SK-N-SH treated with all-trans-retinoic acid at 6 μM for 48 hours (cell line): ENCODE data around the gene TTYH3.

ENCODE experiments used
- ATAC-seq: fragments of 200-7000 bp; cut with Tn5 transposase; 3 replicates; pipeline ENCODE4 v1.9.1; 2020; ENCODE audit warnings: mild to moderate bottlenecking, moderate library complexity
- ARNTL ChIP-seq: fragments of 450-650 bp; formaldehyde crosslinking; IDR thresholded peaks from 2 replicates; pipeline ENCODE4 v1.5.0; 2020; ENCODE audit warnings: low read depth, mild to moderate bottlenecking, moderate library complexity, borderline replicate concordance
- BACH2 ChIP-seq: fragments of 250-450 bp; sonication (Bioruptor Pico); IDR thresholded peaks from 2 replicates; pipeline ENCODE4 v1.9.0; 2021; ENCODE audit warnings: mild to moderate bottlenecking, borderline replicate concordance
- CSDC2 ChIP-seq: fragments of 250-450 bp; sonication (Bioruptor Pico); IDR thresholded peaks from 2 replicates; pipeline ENCODE4 v1.5.0; 2020; ENCODE audit warnings: mild to moderate bottlenecking, moderate library complexity
- ESRRG ChIP-seq: fragments of 250-450 bp; sonication (Bioruptor Pico); IDR thresholded peaks from 2 replicates; pipeline ENCODE4 v1.6.1; 2021; ENCODE audit warnings: mild to moderate bottlenecking
- GLIS3 ChIP-seq: fragments of 250-450 bp; sonication (Bioruptor Pico); IDR thresholded peaks from 2 replicates; pipeline ENCODE4 v1.5.0; 2020; ENCODE audit warnings: mild to moderate bottlenecking, moderate library complexity
- ISL1 ChIP-seq: fragments of 250-450 bp; sonication (Bioruptor Pico); IDR thresholded peaks from 2 replicates; pipeline ENCODE4 v2.1.2; 2022; ENCODE audit warnings: mild to moderate bottlenecking, moderate library complexity
- OSR1 ChIP-seq: fragments of 250-450 bp; sonication (Bioruptor Pico); IDR thresholded peaks from 2 replicates; pipeline ENCODE4 v1.8.0; 2022; ENCODE audit warnings: moderate library complexity, mild to moderate bottlenecking, inconsistent platforms
- PPARA ChIP-seq: fragments of 250-450 bp; sonication (Bioruptor Pico); IDR thresholded peaks from 2 replicates; pipeline ENCODE4 v1.5.0; 2020; ENCODE audit warnings: mild to moderate bottlenecking, borderline replicate concordance
- RARB ChIP-seq: fragments of 250-450 bp; sonication (Bioruptor Pico); IDR thresholded peaks from 2 replicates; pipeline ENCODE4 v1.8.0; 2021; ENCODE audit warnings: mild to moderate bottlenecking, moderate library complexity
- SNAI2 ChIP-seq: fragments of 250-450 bp; sonication (Bioruptor Pico); IDR thresholded peaks from 2 replicates; pipeline ENCODE4 v1.5.0; 2020; ENCODE audit warnings: mild to moderate bottlenecking, moderate library complexity
- TCF4 ChIP-seq: fragments of 250-450 bp; sonication (Bioruptor Pico); IDR thresholded peaks from 2 replicates; pipeline ENCODE4 v1.8.0; 2021; ENCODE audit warnings: mild to moderate bottlenecking, moderate library complexity, borderline replicate concordance
- TOX ChIP-seq: fragments of 250-450 bp; sonication (Bioruptor Pico); IDR thresholded peaks from 2 replicates; pipeline ENCODE4 v1.8.0; 2021; ENCODE audit warnings: mild to moderate bottlenecking, moderate library complexity, borderline replicate concordance
- ZC3H10 ChIP-seq: fragments of 250-450 bp; sonication (Bioruptor Pico); IDR thresholded peaks from 2 replicates; pipeline ENCODE4 v1.5.1; 2021; ENCODE audit warnings: mild to moderate bottlenecking, moderate library complexity
- ZFP3 ChIP-seq: fragments of 250-450 bp; sonication (Bioruptor Pico); IDR thresholded peaks from 2 replicates; pipeline ENCODE4 v1.5.0; 2020; ENCODE audit warnings: mild to moderate bottlenecking, moderate library complexity
- ZNF565 ChIP-seq: fragments of 450-650 bp; formaldehyde crosslinking; conservative IDR thresholded peaks from 2 replicates; pipeline ENCODE4 v1.5.0; 2020; ENCODE audit warnings: low read depth, mild to moderate bottlenecking, moderate library complexity
- ZNF70 ChIP-seq: fragments of 450-650 bp; formaldehyde crosslinking; IDR thresholded peaks from 2 replicates; pipeline ENCODE4 v1.5.0; 2020; ENCODE audit warnings: mild to moderate bottlenecking, moderate library complexity
- ZNF8 ChIP-seq: fragments of 450-650 bp; formaldehyde crosslinking; IDR thresholded peaks from 2 replicates; pipeline ENCODE4 v1.5.0; 2020; ENCODE audit warnings: mild to moderate bottlenecking, moderate library complexity
- TF ChIP-seq, protein P1 (sequence below): fragments of 250-450 bp; sonication (Bioruptor Pico); IDR thresholded peaks from 2 replicates; pipeline ENCODE4 v1.5.0; 2020; ENCODE audit warnings: mild to moderate bottlenecking, moderate library complexity

The TTYH3 gene

DNA sequence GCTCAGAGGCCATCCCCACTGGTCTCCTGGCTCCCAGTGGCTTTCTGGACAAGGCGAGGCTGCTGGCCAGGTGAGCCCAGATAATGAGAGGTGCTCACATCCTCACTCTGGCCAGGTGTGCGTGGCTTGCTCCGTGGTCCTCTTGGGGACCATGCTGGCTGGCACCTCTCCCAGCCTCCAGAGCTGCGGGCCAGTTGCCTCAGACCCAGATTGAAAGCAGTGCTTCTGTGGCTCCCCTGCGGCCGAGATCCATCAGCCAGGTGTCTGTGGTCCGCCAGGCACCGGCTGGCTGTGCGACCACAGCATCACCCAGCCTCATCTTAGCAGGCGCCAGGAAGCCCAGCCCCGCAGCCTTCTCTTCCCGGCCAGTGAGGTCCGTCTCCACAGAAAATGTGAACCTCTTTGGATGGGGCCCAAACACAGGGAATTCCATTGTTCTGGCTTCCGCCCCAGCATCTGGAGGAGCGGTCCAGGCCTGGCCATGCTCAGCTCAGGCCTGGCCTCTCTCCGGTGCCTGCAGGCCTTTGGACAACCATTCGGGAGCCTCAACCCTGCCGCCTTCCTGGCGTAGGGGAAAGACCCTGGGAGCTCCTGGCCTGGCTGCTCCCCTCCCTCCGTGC is 5.2 kb upstream of the TTYH3 start:
- TF ChIP-seq ISL1 (CRISPR knock-in tag) (no peak), TCF4 (peak; percentile 51), BACH2 (CRISPR knock-in tag) (no peak), ZNF565 (CRISPR knock-in tag) (no peak)
- TF ChIP-seq, protein P1, sequence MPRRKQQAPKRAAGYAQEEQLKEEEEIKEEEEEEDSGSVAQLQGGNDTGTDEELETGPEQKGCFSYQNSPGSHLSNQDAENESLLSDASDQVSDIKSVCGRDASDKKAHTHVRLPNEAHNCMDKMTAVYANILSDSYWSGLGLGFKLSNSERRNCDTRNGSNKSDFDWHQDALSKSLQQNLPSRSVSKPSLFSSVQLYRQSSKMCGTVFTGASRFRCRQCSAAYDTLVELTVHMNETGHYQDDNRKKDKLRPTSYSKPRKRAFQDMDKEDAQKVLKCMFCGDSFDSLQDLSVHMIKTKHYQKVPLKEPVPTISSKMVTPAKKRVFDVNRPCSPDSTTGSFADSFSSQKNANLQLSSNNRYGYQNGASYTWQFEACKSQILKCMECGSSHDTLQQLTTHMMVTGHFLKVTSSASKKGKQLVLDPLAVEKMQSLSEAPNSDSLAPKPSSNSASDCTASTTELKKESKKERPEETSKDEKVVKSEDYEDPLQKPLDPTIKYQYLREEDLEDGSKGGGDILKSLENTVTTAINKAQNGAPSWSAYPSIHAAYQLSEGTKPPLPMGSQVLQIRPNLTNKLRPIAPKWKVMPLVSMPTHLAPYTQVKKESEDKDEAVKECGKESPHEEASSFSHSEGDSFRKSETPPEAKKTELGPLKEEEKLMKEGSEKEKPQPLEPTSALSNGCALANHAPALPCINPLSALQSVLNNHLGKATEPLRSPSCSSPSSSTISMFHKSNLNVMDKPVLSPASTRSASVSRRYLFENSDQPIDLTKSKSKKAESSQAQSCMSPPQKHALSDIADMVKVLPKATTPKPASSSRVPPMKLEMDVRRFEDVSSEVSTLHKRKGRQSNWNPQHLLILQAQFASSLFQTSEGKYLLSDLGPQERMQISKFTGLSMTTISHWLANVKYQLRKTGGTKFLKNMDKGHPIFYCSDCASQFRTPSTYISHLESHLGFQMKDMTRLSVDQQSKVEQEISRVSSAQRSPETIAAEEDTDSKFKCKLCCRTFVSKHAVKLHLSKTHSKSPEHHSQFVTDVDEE (CRISPR knock-in tag), result peak; percentile 51; the same call in 1 of the 2 replicates
- TF ChIP-seq, all 23 proteins: peak for 2
- ATAC-seq, result peak; percentile 6; the same call in 1 of the 3 replicates

DNA sequence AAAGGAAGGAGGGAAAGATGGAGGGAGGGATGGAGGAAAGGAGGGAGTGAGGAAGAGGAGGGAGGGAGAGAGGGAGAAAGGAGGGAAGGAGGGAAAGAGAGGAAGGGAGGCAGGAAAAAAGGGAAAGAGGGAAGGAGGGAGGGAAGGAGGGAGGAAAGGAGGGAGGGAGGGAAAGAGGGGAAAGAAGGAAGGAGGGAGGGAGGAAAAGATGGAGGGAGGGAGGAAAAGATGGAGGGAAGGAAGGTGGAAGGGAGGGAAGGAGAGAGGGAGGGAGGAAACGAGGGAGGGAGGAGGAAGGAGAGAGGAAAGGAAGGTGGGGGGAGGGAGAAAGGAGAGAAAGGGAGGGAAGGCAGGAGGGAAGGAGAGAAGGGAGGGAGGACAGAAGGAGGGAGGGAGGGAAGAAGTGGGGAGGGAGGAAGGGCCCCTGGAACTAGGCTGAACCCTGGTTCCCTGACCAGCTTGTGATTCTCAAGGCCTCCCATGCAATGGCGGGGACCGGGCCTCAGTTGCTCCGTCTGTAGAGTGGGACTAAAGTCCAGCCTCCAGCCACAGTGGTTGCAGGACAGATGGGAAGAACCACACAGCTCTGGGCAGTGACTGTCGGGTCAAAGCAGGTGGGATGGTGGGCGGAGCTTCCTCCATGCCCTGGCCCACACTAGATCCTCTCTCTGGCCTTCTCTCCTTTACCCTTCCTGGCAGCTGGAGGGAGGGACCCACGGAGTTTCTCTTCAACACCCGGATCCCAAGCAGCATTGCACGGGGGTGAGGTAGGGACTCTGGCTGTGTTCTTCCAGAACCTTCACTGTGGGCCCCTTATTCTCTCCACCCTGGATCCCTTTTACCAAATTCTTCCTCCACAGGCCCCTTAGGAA is 4.3 kb upstream of the TTYH3 start:
- TF ChIP-seq RARB (CRISPR knock-in tag) (no peak), BACH2 (CRISPR knock-in tag) (no peak), TOX (no peak)
- no peak for ATAC-seq

DNA sequence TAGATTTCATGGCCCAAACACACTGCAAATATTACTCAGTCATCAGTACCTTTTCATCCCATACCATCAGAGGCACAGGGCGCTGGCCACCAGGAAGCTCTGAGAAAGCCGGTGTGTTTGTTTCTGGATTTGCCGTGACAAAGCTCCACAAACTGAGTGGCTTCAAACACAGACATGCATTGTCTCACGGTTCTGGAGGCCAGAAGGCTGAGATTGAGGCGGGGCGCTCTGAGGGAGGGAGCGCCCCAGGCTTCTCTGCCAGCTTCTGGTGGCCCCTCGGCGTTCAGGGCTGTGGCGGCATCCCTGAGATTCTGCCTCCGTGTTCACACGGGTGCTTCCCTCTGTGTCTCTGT is 3.7 kb upstream of the TTYH3 start:
- TF ChIP-seq ARNTL (CRISPR knock-in tag), result no peak
- no peak for TF ChIP-seq ZC3H10 (CRISPR knock-in tag)
- no peak for TF ChIP-seq SNAI2 (CRISPR knock-in tag)
- TF ChIP-seq TCF4, result no peak
- no peak for TF ChIP-seq ZNF70 (CRISPR knock-in tag)
- TF ChIP-seq RARB (CRISPR knock-in tag), result no peak
- no peak for TF ChIP-seq ZNF8 (CRISPR knock-in tag)
- TF ChIP-seq GLIS3, result no peak
- TF ChIP-seq CSDC2 (CRISPR knock-in tag), result no peak
- TF ChIP-seq ESRRG (CRISPR knock-in tag), result no peak
- no peak for TF ChIP-seq ZFP3
- TF ChIP-seq TOX, result no peak
- TF ChIP-seq, protein P1 (CRISPR knock-in tag), result no peak
- TF ChIP-seq, all 23 proteins: peak for 0
- ATAC-seq, result no peak

DNA sequence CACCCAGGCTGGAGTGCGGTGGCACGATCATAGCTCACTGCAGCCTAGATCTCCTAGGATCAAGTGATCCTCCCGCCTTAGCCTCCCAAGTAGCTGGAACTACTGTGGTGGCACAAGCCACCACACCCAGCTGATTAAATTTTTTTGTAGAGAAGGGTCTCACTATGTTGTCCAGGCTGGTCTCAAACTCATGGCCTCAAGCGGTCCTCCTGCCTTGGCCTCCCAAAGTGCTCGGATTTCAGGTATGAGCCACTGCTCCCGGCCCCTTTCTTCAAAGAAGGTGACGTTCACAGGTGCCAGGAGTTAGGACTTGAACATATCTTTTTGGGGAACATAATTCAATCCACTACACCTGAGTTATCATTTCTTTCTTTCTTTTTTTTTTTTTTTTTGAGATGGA is 2.9 kb upstream of the TTYH3 start:
- no peak for ATAC-seq
- TF ChIP-seq TOX, result no peak
- TF ChIP-seq ZNF8 (CRISPR knock-in tag), result no peak
- TF ChIP-seq BACH2 (CRISPR knock-in tag), result no peak
- TF ChIP-seq OSR1 (CRISPR knock-in tag), result no peak
- no peak for TF ChIP-seq RARB (CRISPR knock-in tag)

DNA sequence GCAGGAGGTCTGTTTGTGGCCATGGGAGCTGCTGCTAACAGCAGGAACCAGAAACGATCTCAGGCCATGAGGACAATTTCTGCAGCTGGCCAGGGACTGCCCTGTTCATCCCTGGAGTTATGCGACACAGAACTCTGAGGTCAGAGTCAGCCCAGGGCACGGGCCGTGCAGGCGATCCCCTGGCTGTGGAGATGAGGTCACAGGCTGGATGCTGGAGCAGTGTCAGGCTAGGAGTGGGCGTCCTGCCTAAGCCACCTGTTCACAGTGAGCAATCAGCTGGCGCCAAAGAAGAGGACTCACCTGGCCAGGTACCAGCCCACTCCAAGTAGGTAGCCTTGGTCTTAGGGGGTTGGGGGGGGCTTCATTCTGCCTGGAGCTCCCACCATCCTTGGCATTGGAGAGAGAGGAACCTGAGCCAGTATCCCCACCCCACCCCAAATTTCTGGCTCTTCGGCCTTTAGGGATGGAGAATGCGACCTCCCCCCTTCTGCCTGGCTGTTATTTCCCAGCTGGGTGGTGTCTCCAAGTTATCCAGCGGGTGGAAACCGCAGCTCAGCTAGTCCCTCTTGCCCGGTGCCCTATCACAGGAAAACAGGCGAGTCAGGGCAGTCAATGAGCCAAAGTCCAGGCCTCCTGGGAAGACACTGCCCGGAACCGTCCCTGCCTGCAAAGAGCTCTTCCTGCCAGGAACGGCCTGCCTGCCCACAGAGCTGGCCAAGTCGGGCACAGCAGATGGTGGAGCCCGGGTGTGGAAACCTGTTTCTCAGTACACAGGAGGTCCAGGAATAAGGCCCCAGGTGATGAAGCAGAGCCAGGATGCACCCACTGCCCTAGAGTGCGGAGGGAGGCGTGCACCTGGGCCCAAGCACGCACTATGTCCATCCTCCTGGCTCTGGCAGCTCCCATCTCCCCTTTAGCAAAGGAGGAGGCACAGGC is 1.8 kb upstream of the TTYH3 start:
- no peak for ATAC-seq
- no peak for TF ChIP-seq PPARA
- no peak for TF ChIP-seq ZNF70 (CRISPR knock-in tag)
- no peak for TF ChIP-seq TCF4
- TF ChIP-seq ZFP3, result no peak
